GM12878 (cell line): ENCODE data around the gene PPP4R3B.

ENCODE experiments used
- MTA3 ChIP-seq: IDR thresholded peaks from 2 replicates; pipeline ENCODE4 v1.6.1; 2012; ENCODE audit warnings: low read length, inconsistent platforms, borderline replicate concordance
- SMC3 ChIP-seq: IDR thresholded peaks from 2 replicates; pipeline ENCODE4 v1.6.1; 2011; ENCODE audit warnings: low read length, improper control_type of control experiment, borderline replicate concordance
- SPI1 ChIP-seq: IDR thresholded peaks from 2 replicates; pipeline ENCODE4 v1.6.1; 2011; ENCODE audit warnings: low read depth, mild to moderate bottlenecking, low read length, moderate library complexity, borderline replicate concordance; ENCODE audit not compliant: insufficient read depth
- ZSCAN29 ChIP-seq: fragments of 450-650 bp; IDR thresholded peaks from 2 replicates; pipeline ENCODE4 v1.6.1; 2017; ENCODE audit warnings: mild to moderate bottlenecking, moderate library complexity
- TF ChIP-seq, protein P1 (sequence below): IDR thresholded peaks from 2 replicates; pipeline ENCODE4 v1.6.1; 2012; ENCODE audit warnings: mild to moderate bottlenecking, low read depth, low read length
- TF ChIP-seq, protein P2 (sequence below), 3 experiments: IDR thresholded peaks in 2 of 3; conservative IDR thresholded peaks in 1 of 3; 2 replicates each; pipeline ENCODE4 v1.5.1; 2011; ENCODE audit warnings: low read depth in 3 of 3, low read length in 3 of 3, mild to moderate bottlenecking in 3 of 3, control low read depth in 2 of 3, moderate library complexity in 2 of 3, inconsistent platforms in 1 of 3, mixed read lengths in 1 of 3; ENCODE audit not compliant: control insufficient read depth in 2 of 3, insufficient read depth in 1 of 3; ENCODE audit errors: extremely low read depth in 1 of 3
- TF ChIP-seq, protein P3 (sequence below): fragments of 450-650 bp; formaldehyde crosslinking; IDR thresholded peaks from 2 replicates; pipeline ENCODE4 v1.4.0; 2022; ENCODE audit warnings: mild to moderate bottlenecking, moderate library complexity
- TF ChIP-seq, protein P4 (sequence below): fragments of 450-650 bp; IDR thresholded peaks from 2 replicates; pipeline ENCODE4 v1.6.1; 2017; ENCODE audit warnings: mild to moderate bottlenecking, low read depth, inconsistent platforms; ENCODE audit not compliant: poor library complexity, severe bottlenecking
- TF ChIP-seq, protein P5 (sequence below): fragments of 450-650 bp; IDR thresholded peaks from 2 replicates; pipeline ENCODE4 v1.6.1; 2017; ENCODE audit warnings: borderline replicate concordance
- TF ChIP-seq, protein P6 (sequence below): IDR thresholded peaks from 2 replicates; pipeline ENCODE4 v1.6.1; 2012; ENCODE audit warnings: low read depth, low read length, improper control_type of control experiment

DNA sequence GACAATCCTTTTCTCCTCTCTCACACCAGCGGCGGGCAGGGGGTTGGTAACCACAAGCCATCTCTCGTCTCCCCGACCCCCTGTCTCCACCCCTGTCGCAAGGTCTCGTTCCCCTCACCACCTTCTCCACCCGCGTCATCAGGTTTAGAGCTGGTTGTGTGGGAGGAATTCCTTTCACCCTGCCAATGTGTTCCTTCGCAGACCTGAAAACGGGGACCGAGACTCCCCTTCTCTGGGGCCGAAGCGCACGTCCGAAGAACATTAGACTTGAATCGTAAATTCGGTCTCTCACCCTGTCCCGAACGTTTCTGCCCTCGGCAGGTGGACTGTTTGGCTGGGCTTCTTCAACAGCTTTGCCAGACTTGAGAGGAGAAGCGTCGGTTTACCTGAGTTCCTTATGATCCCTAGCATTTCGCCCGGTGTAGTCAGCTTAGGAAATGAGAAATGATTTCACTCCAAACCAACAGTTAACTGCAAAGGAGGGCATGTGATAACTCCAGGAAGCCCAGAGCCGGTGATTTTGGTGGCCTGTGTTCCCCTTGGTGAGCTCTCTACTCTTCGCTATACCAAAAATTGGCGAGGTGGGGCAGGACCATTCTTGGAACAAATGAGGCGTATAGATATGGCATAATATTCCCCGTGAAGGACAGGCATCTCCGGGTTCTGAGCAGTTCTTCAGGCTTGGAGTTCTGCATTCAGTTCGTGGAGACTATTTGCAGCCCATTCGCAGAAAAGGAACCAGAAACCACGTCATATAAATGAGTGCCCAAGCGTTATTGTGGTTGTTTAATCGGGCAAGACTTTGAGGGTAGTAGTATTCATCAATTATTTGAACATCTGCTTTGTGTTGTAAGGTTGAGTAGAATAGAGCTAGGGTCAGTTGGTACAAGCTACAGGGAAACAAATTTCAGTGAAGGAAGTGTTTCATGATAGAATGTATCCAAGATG is 97.2 kb downstream of the PPP4R3B start:
- TF ChIP-seq, protein P1, sequence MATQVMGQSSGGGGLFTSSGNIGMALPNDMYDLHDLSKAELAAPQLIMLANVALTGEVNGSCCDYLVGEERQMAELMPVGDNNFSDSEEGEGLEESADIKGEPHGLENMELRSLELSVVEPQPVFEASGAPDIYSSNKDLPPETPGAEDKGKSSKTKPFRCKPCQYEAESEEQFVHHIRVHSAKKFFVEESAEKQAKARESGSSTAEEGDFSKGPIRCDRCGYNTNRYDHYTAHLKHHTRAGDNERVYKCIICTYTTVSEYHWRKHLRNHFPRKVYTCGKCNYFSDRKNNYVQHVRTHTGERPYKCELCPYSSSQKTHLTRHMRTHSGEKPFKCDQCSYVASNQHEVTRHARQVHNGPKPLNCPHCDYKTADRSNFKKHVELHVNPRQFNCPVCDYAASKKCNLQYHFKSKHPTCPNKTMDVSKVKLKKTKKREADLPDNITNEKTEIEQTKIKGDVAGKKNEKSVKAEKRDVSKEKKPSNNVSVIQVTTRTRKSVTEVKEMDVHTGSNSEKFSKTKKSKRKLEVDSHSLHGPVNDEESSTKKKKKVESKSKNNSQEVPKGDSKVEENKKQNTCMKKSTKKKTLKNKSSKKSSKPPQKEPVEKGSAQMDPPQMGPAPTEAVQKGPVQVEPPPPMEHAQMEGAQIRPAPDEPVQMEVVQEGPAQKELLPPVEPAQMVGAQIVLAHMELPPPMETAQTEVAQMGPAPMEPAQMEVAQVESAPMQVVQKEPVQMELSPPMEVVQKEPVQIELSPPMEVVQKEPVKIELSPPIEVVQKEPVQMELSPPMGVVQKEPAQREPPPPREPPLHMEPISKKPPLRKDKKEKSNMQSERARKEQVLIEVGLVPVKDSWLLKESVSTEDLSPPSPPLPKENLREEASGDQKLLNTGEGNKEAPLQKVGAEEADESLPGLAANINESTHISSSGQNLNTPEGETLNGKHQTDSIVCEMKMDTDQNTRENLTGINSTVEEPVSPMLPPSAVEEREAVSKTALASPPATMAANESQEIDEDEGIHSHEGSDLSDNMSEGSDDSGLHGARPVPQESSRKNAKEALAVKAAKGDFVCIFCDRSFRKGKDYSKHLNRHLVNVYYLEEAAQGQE = no peak
- TF ChIP-seq, protein P2, sequence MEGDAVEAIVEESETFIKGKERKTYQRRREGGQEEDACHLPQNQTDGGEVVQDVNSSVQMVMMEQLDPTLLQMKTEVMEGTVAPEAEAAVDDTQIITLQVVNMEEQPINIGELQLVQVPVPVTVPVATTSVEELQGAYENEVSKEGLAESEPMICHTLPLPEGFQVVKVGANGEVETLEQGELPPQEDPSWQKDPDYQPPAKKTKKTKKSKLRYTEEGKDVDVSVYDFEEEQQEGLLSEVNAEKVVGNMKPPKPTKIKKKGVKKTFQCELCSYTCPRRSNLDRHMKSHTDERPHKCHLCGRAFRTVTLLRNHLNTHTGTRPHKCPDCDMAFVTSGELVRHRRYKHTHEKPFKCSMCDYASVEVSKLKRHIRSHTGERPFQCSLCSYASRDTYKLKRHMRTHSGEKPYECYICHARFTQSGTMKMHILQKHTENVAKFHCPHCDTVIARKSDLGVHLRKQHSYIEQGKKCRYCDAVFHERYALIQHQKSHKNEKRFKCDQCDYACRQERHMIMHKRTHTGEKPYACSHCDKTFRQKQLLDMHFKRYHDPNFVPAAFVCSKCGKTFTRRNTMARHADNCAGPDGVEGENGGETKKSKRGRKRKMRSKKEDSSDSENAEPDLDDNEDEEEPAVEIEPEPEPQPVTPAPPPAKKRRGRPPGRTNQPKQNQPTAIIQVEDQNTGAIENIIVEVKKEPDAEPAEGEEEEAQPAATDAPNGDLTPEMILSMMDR (IDR thresholded peaks at IDR 0.05 in 2 of 3, conservative IDR thresholded peaks at IDR 0.05 in 1 of 3; ENCODE audit: control insufficient read depth in 2 of 3, extremely low read depth in 1 of 3, insufficient read depth in 1 of 3, low read depth in 3 of 3, low read length in 3 of 3) = no peak
- TF ChIP-seq, protein P3, sequence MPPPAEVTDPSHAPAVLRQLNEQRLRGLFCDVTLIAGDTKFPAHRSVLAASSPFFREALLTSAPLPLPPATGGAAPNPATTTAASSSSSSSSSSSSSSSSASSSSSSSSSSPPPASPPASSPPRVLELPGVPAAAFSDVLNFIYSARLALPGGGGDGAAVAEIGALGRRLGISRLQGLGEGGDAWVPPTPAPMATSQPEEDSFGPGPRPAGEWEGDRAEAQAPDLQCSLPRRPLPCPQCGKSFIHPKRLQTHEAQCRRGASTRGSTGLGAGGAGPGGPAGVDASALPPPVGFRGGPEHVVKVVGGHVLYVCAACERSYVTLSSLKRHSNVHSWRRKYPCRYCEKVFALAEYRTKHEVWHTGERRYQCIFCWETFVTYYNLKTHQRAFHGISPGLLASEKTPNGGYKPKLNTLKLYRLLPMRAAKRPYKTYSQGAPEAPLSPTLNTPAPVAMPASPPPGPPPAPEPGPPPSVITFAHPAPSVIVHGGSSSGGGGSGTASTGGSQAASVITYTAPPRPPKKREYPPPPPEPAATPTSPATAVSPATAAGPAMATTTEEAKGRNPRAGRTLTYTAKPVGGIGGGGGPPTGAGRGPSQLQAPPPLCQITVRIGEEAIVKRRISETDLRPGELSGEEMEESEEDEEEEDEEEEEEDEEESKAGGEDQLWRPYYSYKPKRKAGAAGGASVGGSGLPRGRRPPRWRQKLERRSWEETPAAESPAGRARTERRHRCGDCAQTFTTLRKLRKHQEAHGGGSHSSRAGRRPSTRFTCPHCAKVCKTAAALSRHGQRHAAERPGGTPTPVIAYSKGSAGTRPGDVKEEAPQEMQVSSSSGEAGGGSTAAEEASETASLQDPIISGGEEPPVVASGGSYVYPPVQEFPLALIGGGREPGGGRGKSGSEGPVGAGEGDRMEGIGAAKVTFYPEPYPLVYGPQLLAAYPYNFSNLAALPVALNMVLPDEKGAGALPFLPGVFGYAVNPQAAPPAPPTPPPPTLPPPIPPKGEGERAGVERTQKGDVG (CRISPR knock-in tag) = no peak
- TF ChIP-seq, protein P4, sequence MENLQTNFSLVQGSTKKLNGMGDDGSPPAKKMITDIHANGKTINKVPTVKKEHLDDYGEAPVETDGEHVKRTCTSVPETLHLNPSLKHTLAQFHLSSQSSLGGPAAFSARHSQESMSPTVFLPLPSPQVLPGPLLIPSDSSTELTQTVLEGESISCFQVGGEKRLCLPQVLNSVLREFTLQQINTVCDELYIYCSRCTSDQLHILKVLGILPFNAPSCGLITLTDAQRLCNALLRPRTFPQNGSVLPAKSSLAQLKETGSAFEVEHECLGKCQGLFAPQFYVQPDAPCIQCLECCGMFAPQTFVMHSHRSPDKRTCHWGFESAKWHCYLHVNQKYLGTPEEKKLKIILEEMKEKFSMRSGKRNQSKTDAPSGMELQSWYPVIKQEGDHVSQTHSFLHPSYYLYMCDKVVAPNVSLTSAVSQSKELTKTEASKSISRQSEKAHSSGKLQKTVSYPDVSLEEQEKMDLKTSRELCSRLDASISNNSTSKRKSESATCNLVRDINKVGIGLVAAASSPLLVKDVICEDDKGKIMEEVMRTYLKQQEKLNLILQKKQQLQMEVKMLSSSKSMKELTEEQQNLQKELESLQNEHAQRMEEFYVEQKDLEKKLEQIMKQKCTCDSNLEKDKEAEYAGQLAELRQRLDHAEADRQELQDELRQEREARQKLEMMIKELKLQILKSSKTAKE = no peak
- no peak for TF ChIP-seq SPI1
- TF ChIP-seq, protein P5, sequence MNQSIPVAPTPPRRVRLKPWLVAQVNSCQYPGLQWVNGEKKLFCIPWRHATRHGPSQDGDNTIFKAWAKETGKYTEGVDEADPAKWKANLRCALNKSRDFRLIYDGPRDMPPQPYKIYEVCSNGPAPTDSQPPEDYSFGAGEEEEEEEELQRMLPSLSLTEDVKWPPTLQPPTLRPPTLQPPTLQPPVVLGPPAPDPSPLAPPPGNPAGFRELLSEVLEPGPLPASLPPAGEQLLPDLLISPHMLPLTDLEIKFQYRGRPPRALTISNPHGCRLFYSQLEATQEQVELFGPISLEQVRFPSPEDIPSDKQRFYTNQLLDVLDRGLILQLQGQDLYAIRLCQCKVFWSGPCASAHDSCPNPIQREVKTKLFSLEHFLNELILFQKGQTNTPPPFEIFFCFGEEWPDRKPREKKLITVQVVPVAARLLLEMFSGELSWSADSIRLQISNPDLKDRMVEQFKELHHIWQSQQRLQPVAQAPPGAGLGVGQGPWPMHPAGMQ = no peak
- no peak for TF ChIP-seq MTA3
- no peak for TF ChIP-seq ZSCAN29
- TF ChIP-seq, protein P6, sequence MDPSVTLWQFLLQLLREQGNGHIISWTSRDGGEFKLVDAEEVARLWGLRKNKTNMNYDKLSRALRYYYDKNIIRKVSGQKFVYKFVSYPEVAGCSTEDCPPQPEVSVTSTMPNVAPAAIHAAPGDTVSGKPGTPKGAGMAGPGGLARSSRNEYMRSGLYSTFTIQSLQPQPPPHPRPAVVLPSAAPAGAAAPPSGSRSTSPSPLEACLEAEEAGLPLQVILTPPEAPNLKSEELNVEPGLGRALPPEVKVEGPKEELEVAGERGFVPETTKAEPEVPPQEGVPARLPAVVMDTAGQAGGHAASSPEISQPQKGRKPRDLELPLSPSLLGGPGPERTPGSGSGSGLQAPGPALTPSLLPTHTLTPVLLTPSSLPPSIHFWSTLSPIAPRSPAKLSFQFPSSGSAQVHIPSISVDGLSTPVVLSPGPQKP = no peak
- no peak for TF ChIP-seq SMC3
